GM21529 (cell line): ENCODE results near the gene METTL9.
"Not testable (repeated sequence)": the region's sequence is repeated elsewhere in the genome, so short reads cannot be mapped to it uniquely, and the experiment has no call there.

Experiments used
- ATAC-seq: cut with Tn5 transposase; IDR thresholded peaks from one replicate; pipeline ENCODE4 v1.9.1; 2021; ENCODE audit not compliant: unreplicated experiment

Gene METTL9

DNA sequence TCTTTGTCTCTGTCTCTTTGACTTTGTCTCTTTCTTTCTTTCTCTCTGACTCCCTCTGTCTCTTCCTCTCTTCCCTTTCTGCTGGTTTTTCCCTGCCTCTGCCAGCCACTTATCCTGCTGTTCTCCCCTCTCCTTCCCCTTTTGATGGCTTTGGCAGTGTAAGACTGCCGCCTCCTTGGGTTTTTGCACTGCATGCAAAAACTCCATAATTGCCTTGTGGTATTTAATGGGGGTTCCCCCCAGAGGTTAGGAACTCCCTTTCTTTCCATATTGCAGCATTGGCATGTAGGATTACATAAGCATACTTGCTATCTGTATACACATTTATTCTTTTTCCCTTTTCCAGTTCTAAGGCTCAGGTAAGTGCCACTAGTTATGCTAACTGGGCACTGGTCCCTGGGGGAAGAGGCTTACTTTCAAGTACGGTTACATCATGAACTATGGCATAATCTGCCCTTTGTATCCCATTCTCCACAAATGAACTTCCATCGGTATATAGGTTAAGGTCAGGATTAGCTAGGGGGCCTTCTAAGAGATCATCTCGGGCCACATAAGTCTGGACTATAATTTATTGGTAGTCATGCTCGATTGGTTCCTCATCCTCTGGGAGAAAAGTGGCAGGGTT lies 32.7 kb downstream of the METTL9 start:
- ATAC-seq: not testable (repeated sequence)

DNA sequence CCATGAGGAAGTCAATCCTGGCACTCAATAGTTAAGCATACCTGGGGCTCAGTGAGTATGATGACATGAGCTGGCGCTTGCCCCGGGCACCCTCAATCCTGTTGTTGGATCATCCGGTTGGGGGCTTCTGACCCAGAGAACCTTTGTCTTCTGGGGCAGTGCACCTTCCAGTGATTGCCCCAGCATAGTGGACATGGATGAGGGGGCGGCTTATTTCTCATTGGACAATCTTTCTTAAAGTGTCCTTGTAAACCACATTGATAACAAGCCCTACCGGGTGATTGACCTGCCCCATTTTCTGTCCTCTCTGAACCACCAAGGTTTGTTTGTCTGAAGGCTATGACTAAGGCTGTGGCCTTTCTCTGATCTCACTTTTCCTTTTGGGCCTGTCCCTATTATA lies 34.8 kb downstream of the METTL9 start:
- no peak for ATAC-seq

DNA sequence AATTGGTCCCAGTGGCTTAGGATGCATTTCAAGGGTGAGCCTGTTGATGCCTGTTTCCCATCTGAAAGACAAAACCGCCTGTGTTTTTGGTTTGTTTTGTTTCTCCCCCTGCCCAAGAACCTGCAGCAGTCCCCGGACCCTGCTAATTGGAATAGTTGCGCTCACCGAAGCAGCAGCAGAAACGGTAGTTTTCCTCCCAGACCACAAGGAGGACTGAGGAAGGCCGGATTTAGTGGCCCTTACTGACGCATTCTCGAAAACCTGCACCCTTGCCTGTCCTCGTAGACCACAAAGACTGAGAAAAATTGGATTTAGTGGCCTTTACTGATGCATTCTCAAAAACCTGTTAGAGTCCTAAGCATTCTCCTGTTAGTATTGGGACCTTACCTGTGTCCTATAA lies 36.3 kb downstream of the METTL9 start:
- not testable (repeated sequence) for ATAC-seq

DNA sequence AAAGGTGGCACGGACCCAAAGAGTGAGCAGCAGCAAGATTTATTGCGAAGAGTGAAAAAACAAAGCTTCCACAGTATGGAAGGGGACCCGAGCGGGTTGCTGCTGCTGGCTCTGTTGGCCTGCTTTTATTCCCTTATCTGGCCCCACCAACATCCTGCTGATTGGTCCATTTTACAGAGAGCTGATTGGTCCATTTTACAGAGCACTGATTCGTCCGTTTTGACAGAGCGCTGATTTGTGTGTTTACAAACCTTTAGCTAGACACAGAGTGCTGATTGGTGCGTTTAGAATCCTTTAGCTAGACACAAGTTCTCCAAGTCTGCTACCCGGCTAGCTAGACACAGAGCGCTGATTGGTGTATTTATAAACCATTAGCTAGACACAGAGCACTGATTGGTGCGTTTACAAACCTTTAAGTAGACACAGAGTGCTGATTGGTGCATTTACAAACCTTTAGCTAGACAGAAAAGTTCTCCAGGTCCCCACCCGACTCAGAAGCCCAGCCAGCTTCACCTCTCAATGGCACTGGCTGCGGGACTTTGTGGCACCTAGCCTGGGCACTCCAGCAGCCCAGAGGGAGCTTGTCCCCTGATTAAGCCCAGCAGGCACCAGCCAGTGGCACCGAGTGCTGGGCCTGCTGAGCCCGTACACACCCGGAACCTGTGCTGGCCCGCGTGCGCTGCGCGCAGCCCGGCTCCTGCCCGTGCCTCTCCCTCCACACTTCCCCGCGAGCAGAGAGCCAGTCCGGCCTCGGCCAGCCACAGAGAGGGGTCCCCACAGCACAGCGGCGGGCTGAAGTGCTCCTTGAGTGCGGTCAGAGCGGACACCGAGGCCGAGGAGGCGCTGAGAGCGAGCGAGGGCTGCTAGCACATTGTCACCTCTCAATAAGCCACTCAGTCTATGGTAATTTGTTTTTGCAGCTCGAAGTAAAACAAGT lies 37.9 kb downstream of the METTL9 start:
- ATAC-seq: no peak

DNA sequence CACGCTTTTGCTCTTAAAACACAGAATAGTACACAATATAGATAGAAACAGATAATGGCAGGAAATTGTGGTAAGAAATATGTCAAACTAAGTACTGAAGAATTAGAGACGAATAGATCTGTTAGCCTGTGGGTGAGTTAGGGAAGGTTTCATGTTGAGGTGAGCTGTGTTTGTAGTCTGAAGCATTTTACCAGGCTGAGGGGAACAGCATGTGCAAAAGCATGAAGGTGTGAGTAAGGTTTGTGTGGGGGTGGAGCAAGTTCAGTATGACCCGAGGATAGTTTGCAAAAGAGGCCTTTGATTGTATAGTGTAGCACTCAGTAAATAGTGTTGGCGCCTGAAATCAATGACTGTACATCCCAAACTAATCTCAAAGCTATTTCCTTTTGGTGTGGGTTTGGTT lies 39.2 kb downstream of the METTL9 start:
- no peak for ATAC-seq

DNA sequence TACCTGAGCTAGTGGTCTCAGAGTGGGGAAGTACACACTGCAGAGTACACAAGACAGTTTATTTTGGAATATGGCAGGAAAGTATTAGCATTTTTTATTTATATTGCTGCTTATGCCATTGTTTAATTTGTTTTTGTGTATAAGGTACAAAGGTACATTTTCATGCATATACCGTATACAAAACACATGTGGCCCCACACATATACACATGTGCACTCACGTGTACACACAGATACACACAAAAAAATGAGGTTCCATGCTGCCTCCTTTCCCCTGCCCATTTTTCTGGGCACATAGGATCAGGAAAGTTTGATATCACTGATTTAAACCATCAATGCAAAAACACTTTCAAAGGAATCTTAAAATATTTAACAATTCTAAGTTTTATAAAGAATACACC lies 40.1 kb downstream of the METTL9 start:
- ATAC-seq: no peak

DNA sequence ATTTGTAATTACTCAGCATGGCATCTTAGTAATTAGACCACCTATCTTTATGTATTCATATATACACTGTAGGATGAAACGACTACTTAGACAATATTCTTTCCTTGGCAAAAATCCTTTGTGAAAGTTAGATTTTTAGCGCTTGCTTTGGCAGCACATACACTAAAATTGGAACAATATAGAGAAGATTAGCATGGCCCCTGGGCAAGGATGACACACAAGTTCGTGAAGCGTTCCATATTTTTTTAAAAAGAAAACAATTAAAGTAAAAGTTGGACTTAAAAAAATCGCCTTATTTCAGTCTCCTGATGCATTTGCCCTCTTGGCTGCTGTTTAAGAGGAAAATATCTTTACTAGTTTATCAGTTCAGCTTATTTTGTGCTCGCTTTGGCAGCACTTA lies 42.5 kb downstream of the METTL9 start:
- ATAC-seq: no peak

DNA sequence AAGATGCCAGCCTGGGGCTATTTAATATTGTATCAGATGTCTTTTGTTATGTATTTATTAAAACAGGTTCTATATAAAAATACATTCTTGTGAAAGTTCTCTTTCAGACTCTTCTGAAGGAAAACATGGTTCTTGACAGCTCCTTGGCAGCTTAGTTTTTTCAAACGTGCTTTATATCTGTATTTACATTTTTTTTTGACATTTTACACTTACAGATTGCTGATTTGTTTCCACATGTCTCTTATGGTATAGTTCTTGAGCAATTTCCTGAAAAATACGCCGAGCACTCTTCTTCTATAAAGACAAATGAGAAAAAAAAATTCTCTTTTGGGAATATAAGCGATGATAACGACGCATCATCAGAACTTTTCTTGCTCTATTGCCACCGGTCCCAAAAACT lies 43.5 kb downstream of the METTL9 start:
- ATAC-seq: no peak

DNA sequence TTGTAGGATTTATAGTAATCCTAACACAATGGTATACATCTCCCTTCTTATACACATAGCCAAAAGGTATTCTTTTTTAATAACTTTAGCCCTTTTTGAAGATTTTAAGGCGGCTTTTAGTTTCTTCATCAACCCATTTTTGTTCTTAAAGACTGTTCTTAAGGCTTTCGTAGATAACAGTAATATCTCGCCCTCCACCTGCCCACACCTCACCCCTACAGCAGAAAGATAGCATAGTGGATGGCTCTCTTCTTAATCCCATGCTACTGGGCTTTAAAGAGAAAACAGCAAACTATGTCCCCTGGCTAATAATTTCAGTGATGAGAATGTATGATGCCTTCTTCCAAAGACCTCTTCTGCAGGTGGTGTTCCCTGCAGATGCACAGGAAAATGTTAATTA lies 44.4 kb downstream of the METTL9 start:
- ATAC-seq: no peak

DNA sequence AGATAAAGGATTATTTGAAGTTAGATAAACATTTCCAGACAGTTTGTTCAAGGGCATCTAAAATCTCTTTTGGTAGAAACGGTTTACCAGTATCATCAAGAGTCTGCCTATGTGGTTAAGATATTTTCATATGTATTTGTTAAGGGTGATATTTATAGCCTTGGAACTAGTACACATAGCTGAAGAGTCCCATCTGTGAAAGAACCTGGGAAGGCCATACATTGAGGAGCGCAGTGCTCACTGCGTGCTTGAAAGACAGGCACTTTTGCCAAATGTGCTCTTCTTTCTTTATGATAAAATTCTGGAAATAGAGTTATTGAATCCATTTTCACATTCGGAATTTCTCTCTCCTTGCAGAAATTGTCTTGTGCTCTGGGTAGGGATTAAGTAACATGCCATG lies 45.3 kb downstream of the METTL9 start:
- ATAC-seq: no peak

DNA sequence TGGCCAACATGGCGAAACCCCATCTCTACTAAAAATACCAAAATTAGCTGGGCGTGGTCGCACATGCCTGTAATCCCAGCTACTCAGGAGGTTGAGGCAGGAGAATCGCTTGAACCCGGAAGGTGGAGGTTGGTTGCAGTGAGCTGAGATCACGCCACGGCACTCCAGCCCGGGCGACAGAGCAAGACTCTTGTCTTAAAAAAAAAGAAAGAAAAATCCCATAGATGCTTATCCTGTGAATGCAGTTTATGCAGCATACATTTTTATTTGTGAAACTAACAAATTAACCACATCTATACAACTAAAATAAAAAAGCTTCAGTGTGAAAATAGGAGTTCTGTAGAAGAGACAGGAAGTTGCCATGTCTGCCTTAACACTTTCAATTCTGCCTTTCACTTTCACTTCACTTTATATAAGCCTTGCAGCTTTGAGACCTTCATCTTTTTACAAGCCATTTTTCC lies 45.9 kb downstream of the METTL9 start:
- ATAC-seq: peak; percentile 32

DNA sequence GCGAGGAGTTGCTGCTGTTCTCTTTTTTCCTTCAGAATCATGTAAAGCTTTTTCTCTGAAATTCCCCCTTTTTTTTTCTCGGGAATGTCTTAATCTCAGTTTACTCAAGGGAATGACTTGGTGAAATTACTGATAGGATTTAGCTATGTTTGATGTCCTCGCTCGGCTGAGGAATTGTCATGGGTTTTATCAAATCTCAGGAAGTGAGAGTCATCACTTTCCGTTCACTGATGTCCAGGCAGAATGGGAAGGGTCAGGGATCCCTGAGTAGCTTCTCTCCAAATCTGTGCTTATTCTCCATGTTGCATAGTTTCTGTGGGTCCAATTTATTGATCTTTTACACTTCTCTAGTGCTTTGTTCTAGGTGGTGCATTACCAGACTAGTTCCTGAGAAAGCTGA lies 46.7 kb downstream of the METTL9 start:
- no peak for ATAC-seq

DNA sequence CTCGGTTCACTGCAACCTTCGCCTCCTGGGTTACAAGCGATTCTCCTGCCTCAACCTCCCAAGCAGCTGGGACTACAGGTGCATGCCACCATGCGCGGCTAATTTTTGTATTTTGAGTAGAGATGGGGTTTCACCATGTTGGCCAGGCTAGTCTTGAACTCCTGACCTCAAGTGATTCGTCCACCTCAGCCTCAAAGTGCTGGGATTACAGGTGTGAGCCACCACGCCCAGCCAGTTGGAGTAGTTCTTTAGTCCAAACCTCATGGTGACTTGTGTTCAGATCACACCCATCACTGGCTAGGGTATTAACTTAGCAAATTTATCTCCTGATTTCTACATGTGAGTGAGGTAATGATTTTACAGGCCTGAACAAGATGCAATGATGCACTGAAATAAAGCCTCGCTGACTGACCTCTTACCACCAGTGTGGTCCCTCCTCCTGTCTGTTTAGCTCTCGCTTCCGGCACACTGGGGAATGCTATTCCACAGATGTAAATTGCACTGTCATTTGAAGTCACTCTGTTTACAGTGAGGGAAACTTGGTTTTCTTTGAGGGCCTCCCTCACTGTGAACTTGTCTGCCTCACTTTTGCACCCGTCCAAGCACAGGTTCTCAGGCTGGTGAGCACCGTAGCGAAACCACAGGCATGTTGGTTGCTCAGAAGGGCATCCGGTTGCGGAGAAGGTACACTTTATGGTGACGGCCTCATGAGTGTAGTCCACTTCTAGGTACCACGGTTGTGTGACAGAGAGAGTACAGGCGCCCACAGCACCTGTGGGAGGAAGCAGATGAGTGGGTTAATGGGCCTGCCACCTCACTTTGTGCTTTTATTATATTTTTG lies 47.6 kb downstream of the METTL9 start:
- ATAC-seq: peak; percentile 83

DNA sequence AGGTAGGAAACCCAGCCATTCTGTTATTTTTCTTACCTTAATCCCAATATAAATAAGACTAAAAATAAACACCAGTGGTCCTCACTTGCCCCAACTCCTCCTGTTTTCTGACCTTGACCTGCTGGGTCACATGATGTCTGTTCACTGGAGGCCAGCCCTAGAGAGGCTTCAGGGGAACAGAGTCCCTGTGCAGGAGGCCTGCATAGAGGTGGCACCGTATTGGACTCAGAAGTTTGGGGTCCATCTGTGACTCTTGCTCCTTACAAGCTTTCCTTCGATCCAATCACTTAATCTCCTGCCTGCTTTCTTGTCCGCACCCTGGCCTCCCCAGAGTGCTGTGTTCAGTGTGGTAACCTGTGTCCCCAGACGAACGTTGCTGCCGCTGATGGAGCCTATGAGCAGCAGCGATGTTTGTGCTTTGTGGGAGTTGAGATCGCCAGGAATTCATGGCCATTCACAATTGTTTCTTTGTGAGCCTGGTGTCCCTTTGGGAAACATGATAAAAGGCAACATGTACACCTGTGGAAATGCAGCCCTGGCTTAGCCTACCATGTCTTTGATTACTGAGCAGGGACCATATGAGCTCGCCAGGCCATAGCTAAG lies 48.3 kb downstream of the METTL9 start:
- ATAC-seq: no peak

DNA sequence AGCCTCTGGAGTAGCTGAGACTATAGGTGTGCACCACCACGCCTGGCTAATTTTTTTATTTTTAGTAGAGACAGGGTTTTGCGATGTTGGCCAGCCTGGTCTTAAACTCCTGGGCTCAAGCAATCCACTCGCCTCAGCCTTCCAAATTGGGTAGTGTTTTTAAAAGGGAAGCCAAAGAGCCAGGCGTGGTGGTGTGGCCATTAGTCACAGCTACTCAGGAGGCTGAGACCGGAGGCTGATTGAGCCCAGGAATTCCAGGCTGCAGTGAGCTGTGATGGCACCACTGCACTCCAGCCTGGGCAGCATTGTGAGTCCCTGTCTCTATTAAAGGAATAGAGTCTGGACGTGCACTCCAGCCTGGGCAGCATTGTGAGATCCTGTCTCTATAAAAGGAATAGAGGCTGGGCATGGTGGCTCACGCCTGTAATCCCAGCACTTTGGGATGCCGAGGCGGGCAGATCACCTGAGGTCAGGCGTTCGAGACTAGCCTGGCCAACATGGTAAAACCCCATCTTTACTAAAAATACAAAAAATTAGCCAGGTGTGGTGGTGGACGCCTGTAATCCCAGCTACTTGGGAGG lies 50.5 kb downstream of the METTL9 start:
- ATAC-seq: not testable (repeated sequence)

DNA sequence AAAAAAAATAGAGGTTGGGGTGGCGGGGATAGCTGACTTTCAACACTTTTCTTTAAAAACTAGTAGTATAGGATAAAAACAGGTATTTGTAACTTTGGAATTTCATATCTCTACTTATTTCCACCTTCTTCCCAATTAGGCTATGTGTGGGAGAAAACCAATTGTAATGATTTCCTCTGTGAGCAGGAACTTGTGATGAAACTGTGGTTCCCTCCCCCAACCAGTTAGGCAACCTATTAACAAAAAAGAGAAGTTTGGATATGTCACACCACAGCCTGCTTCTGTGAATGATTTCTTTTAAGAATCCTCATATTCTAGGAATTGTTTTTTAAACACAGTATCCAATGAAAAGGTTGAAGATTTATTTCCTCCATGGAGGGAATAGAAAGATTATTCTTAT lies 51.1 kb downstream of the METTL9 start:
- no peak for ATAC-seq

DNA sequence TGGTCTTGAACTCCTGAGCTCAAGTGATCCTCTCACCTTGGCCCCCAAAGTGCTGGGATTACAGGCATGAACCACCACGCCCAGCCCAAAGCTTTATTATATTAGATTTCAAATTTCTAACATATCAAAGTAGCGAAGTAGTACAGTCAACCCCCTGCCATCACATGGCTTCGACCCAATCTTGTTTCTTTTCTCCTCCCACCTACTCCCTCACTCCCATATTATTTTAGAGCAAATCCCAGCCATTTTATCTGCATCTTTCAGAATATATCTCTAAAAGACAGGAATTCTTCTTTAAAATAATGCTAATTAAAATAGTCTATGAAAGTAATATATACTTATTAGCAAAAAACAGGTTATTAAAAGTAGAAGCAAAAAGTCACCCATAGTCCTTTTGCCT lies 52.1 kb downstream of the METTL9 start:
- ATAC-seq: no peak

DNA sequence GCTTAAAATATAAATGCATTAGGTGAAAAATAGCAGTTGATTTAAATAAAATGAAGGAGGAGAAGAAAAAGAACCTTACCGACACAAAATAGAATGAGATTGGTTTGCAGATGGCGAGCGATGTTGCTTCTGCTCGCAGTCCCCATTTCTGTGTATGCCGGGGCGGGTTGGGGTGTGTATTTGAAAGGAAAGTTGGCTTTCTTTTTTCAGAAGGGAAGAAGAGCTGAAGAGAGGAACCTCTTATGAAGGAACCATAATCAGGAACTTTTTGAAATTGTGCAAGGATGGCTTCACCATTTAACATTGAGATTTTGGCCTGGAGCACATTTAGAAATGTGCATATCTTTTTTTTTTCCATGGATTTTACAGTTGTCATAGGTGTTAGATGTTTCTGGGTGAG lies 53.1 kb downstream of the METTL9 start, which contains the start of gene IGSF6:
IGSF6 (minus strand) TSS at position 156 of the 400 bp plus-strand sequence; CDS start at position 146, 10 bp downstream.
- ATAC-seq: no peak

DNA sequence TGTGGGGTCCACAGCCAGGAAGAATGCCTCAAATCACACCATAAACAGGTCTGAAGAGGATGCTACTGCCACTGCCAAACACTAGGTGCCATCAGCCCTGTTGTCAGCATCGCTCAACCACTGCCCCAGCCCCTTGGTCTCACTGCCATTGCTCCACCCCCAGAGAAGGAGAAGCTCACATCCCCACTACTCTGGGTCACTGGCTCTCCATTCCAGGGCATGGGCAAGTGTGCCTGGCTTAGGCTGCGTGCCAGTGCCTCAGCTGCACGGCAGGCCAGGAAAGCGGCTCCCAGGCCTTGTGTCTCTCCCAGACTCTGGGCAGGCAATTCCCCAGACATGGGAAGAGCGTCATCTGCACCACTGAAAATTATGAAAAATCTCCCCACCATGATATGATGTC lies 54.2 kb downstream of the METTL9 start:
- no peak for ATAC-seq

DNA sequence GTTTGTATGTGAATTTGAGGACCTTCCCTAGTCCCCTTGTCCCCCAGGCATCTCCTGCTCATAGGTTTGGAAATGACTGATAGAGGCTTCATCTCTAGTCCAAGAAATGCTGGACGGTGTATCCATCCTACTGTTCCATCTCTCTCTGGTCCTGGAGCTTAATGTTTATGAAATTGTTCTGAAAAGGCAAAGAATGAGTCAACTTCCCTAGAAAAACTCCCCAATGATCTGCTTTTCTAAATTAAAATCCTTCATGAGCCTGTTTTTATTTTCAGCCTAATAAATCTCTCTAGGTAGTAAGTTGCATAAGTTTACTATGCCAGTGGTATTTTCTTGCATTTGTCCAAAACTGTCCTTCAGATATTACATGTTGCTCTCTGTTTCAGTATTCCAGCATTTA lies 55.1 kb downstream of the METTL9 start:
- no peak for ATAC-seq

DNA sequence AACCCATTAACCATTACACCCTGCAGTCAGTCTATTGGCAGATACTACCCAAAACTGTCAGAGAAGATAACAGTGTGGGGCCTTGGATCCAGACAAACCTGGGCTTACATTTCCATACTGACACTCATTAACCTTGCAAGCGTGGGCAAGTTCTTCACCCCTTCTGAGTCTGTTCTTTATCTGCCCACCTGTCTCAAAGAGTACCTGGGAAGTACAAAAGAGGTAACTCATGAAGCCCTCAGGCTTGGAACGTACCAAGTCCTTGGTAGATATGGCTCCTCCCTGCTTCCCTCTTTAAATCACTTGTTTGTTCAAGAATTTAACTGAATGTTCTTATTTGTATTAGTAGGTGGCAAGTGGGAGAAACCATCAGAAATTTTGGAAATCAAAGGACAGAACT lies 55.5 kb downstream of the METTL9 start:
- no peak for ATAC-seq
